ENCODE measurements around the gene MEIKIN. TPM values are rescaled to one million over a fixed set of nuclear protein-coding genes. Genes with fewer than 3 reads are reported as not detected.

MEIKIN gene
- total RNA-seq, 1 donor, result not detected

- H3K4me2 ChIP-seq (ENCODE audit: insufficient read depth, low read length), result no peak overlapping the region
- H2AFZ ChIP-seq (ENCODE audit: low read length), result no peak overlapping the region
- H3K36me3 ChIP-seq (ENCODE audit: insufficient read depth, low read length), result no peaks in the 10 kb centered on the region
- no peak overlapping the region for H3K27ac ChIP-seq (ENCODE audit: low read depth, low read length)
- no peaks in the 10 kb centered on the region for H3K9me3 ChIP-seq (ENCODE audit: low read depth, low read length)
- H3K27me3 ChIP-seq (ENCODE audit: insufficient read depth, low read length), result peaks cover 4% of the 10 kb centered on the region
- no peak overlapping the region for H3K4me3 ChIP-seq (ENCODE audit: insufficient read depth, low read length)
- H3K4me1 ChIP-seq (ENCODE audit: insufficient read depth, low read length), result no peaks in the 10 kb centered on the region
- H3K79me2 ChIP-seq (ENCODE audit: insufficient read depth, low read length), result no peaks in the 10 kb centered on the region
- no peak for TF ChIP-seq CTCF (IDR thresholded peaks at IDR 0.05; ENCODE audit: extremely low read depth, low read depth, low read length)
- no peak for DNase-seq (ENCODE audit: insufficient read length, low spot score, missing footprints)
- no peaks in the 10 kb centered on the region for H4K20me1 ChIP-seq (ENCODE audit: insufficient read depth, low read length)
These were observed 8.5 kb upstream of the MEIKIN start for GRCh38 chr5:131953969-131954368.

GRCh38 chr5:131952301-131952857, 6.9 kb upstream of the MEIKIN start:
- no peaks in the 10 kb centered on the region for H3K36me3 ChIP-seq (ENCODE audit: insufficient read depth, low read length)

GRCh38 chr5:131950706-131951105, 5.2 kb upstream of the MEIKIN start:
- no peak overlapping the region for H3K4me3 ChIP-seq (ENCODE audit: insufficient read depth, low read length)
- peaks cover 6% of the 10 kb centered on the region for H3K27me3 ChIP-seq (ENCODE audit: insufficient read depth, low read length)
- H4K20me1 ChIP-seq (ENCODE audit: insufficient read depth, low read length), result no peaks in the 10 kb centered on the region
- no peak overlapping the region for H3K4me2 ChIP-seq (ENCODE audit: insufficient read depth, low read length)
- H3K36me3 ChIP-seq (ENCODE audit: insufficient read depth, low read length), result no peaks in the 10 kb centered on the region
- H3K79me2 ChIP-seq (ENCODE audit: insufficient read depth, low read length), result no peaks in the 10 kb centered on the region
- DNase-seq (ENCODE audit: insufficient read length, low spot score, missing footprints), result no peak
- no peaks in the 10 kb centered on the region for H3K9me3 ChIP-seq (ENCODE audit: low read depth, low read length)
- no peak overlapping the region for H2AFZ ChIP-seq (ENCODE audit: low read length)
- no peaks in the 10 kb centered on the region for H3K4me1 ChIP-seq (ENCODE audit: insufficient read depth, low read length)
- H3K27ac ChIP-seq (ENCODE audit: low read depth, low read length), result no peak overlapping the region
- no peak for TF ChIP-seq CTCF (IDR thresholded peaks at IDR 0.05; ENCODE audit: extremely low read depth, low read depth, low read length)

More at GRCh38 chr5:131952301-131952857, 6.9 kb upstream of the MEIKIN start:
- no peak overlapping the region for H2AFZ ChIP-seq (ENCODE audit: low read length)
- H4K20me1 ChIP-seq (ENCODE audit: insufficient read depth, low read length), result no peaks in the 10 kb centered on the region
- no peak overlapping the region for H3K4me3 ChIP-seq (ENCODE audit: insufficient read depth, low read length)
- peaks cover 6% of the 10 kb centered on the region for H3K27me3 ChIP-seq (ENCODE audit: insufficient read depth, low read length)
- H3K79me2 ChIP-seq (ENCODE audit: insufficient read depth, low read length), result no peaks in the 10 kb centered on the region
- TF ChIP-seq CTCF (IDR thresholded peaks at IDR 0.05; ENCODE audit: extremely low read depth, low read depth, low read length), result no peak
- H3K4me2 ChIP-seq (ENCODE audit: insufficient read depth, low read length), result no peak overlapping the region
- H3K27ac ChIP-seq (ENCODE audit: low read depth, low read length), result no peak overlapping the region
- no peak for DNase-seq (ENCODE audit: insufficient read length, low spot score, missing footprints)
- no peaks in the 10 kb centered on the region for H3K4me1 ChIP-seq (ENCODE audit: insufficient read depth, low read length)
- H3K9me3 ChIP-seq (ENCODE audit: low read depth, low read length), result no peaks in the 10 kb centered on the region

- Histone ChIP-seq H3K4me3 (ENCODE audit: insufficient read depth, low read length) (no peak overlapping the region), H3K27me3 (ENCODE audit: insufficient read depth, low read length) (peaks cover 6% of the 10 kb centered on the region), H3K4me2 (ENCODE audit: insufficient read depth, low read length) (no peak overlapping the region), H3K9me3 (ENCODE audit: low read depth, low read length) (no peaks in the 10 kb centered on the region), H3K36me3 (ENCODE audit: insufficient read depth, low read length) (no peaks in the 10 kb centered on the region), H3K4me1 (ENCODE audit: insufficient read depth, low read length) (no peaks in the 10 kb centered on the region), H3K79me2 (ENCODE audit: insufficient read depth, low read length) (no peaks in the 10 kb centered on the region), H4K20me1 (ENCODE audit: insufficient read depth, low read length) (no peaks in the 10 kb centered on the region), H2AFZ (ENCODE audit: low read length) (no peak overlapping the region), H3K27ac (ENCODE audit: low read depth, low read length) (no peak overlapping the region)
- no peak for TF ChIP-seq CTCF (IDR thresholded peaks at IDR 0.05; ENCODE audit: extremely low read depth, low read depth, low read length)
- DNase-seq (ENCODE audit: insufficient read length, low spot score, missing footprints), result no peak
These were observed 2.0 kb upstream of the MEIKIN start for GRCh38 chr5:131947445-131947844.

Measured in osteoblast (primary cell).